ENCODE measurements around the gene UST. TPM values are rescaled to one million over a fixed set of nuclear protein-coding genes. Genes with fewer than 3 reads are reported as not detected.

The UST gene
- total RNA-seq, 1 experiment from 2014 or later, result 32.1 TPM

DNA sequence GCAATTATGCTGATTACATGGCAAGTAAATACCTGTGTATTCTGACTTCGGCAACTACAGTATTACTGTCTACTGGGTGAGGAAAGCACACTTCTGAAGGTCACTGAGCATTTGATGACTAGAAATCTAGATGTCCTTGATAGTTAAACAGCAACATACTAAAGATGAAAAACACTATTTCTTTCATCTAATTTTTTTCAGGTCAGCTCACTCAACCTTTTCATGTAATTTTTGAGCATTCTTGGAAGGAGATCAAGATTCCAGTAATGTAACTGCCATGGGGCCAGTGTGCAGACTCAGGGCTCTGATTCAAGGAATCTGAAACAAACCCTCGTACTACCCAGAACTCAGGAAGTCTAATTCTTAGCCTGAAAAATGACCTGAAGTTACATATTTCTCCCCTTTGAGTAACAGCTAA is 348.1 kb downstream of the UST start:
- H3K27me3 Mint-ChIP-seq (ENCODE audit: low read depth), result 0 out of 2 replicates have a peak, but pooled peaks cover 4% of the 10 kb centered on the region

DNA sequence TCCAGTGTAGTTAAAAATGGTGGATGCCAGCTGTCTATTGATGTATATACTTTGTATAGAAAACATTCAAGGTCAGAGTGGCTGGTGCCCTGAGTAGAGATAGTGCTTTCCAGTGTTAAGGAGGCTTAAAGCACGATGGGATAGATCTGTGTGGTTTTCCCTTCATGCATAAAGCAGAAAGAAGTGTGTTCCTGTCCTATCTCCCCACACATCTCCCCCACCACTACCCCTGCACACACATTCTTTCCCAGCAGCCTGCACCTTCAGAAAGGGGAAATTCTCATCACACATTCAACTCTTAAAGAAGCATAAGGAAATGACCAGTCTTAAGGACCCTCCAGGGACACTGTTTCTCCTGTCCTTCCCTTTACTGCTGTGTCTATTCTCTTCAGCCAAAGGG is 349.0 kb downstream of the UST start:
- ATAC-seq (no peak), DNase-seq (ENCODE audit: low spot score) (no peak)
- Mint-ChIP-seq H3K4me3 (no peak overlapping the region), H3K27me3 (ENCODE audit: low read depth) (0 out of 2 replicates have a peak, but pooled peaks cover 4% of the 10 kb centered on the region), H3K4me1 (peaks cover 16% of the 10 kb centered on the region), H3K27ac (no peak overlapping the region), H3K36me3 (peaks cover 10% of the 10 kb centered on the region), H3K9me3 (peaks cover 24% of the 10 kb centered on the region)
- ChIA-PET POLR2A (no interaction called here), CTCF (interaction anchor here (1.7 to 1.9 kb wide), 2 partner anchors 336 kb away, joined by 6 to 9 read pairs; no protein-coding TSS in a partner anchor)
- no peak for TF ChIP-seq FOXP1 (CRISPR knock-in tag; IDR thresholded peaks at IDR 0.05; ENCODE audit: borderline replicate concordance)
- TF ChIP-seq ZNF232 (CRISPR knock-in tag; IDR thresholded peaks at IDR 0.05), result no peak
- TF ChIP-seq, protein P1, sequence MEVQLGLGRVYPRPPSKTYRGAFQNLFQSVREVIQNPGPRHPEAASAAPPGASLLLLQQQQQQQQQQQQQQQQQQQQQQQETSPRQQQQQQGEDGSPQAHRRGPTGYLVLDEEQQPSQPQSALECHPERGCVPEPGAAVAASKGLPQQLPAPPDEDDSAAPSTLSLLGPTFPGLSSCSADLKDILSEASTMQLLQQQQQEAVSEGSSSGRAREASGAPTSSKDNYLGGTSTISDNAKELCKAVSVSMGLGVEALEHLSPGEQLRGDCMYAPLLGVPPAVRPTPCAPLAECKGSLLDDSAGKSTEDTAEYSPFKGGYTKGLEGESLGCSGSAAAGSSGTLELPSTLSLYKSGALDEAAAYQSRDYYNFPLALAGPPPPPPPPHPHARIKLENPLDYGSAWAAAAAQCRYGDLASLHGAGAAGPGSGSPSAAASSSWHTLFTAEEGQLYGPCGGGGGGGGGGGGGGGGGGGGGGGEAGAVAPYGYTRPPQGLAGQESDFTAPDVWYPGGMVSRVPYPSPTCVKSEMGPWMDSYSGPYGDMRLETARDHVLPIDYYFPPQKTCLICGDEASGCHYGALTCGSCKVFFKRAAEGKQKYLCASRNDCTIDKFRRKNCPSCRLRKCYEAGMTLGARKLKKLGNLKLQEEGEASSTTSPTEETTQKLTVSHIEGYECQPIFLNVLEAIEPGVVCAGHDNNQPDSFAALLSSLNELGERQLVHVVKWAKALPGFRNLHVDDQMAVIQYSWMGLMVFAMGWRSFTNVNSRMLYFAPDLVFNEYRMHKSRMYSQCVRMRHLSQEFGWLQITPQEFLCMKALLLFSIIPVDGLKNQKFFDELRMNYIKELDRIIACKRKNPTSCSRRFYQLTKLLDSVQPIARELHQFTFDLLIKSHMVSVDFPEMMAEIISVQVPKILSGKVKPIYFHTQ (CRISPR knock-in tag; IDR thresholded peaks at IDR 0.05), result no peak
- TF ChIP-seq GTF2I (CRISPR knock-in tag; conservative IDR thresholded peaks at IDR 0.05), result no peak
- no peak for TF ChIP-seq OVOL2 (CRISPR knock-in tag; IDR thresholded peaks at IDR 0.05; ENCODE audit: borderline replicate concordance)
- TF ChIP-seq, protein P2, sequence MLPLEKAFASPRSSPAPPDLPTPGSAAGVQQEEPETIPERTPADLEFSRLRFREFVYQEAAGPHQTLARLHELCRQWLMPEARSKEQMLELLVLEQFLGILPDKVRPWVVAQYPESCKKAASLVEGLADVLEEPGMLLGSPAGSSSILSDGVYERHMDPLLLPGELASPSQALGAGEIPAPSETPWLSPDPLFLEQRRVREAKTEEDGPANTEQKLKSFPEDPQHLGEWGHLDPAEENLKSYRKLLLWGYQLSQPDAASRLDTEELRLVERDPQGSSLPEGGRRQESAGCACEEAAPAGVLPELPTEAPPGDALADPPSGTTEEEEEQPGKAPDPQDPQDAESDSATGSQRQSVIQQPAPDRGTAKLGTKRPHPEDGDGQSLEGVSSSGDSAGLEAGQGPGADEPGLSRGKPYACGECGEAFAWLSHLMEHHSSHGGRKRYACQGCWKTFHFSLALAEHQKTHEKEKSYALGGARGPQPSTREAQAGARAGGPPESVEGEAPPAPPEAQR (CRISPR knock-in tag; IDR thresholded peaks at IDR 0.05), result no peak
- TF ChIP-seq, protein P3, sequence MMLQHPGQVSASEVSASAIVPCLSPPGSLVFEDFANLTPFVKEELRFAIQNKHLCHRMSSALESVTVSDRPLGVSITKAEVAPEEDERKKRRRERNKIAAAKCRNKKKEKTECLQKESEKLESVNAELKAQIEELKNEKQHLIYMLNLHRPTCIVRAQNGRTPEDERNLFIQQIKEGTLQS (CRISPR knock-in tag; conservative IDR thresholded peaks at IDR 0.05), result no peak
- no peak for TF ChIP-seq ZNF317 (CRISPR knock-in tag; IDR thresholded peaks at IDR 0.05; ENCODE audit: borderline replicate concordance, low read depth)
- TF ChIP-seq NFE2L1 (CRISPR knock-in tag; IDR thresholded peaks at IDR 0.05), result no peak
- TF ChIP-seq, protein P4, sequence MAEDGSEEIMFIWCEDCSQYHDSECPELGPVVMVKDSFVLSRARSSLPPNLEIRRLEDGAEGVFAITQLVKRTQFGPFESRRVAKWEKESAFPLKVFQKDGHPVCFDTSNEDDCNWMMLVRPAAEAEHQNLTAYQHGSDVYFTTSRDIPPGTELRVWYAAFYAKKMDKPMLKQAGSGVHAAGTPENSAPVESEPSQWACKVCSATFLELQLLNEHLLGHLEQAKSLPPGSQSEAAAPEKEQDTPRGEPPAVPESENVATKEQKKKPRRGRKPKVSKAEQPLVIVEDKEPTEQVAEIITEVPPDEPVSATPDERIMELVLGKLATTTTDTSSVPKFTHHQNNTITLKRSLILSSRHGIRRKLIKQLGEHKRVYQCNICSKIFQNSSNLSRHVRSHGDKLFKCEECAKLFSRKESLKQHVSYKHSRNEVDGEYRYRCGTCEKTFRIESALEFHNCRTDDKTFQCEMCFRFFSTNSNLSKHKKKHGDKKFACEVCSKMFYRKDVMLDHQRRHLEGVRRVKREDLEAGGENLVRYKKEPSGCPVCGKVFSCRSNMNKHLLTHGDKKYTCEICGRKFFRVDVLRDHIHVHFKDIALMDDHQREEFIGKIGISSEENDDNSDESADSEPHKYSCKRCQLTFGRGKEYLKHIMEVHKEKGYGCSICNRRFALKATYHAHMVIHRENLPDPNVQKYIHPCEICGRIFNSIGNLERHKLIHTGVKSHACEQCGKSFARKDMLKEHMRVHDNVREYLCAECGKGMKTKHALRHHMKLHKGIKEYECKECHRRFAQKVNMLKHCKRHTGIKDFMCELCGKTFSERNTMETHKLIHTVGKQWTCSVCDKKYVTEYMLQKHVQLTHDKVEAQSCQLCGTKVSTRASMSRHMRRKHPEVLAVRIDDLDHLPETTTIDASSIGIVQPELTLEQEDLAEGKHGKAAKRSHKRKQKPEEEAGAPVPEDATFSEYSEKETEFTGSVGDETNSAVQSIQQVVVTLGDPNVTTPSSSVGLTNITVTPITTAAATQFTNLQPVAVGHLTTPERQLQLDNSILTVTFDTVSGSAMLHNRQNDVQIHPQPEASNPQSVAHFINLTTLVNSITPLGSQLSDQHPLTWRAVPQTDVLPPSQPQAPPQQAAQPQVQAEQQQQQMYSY (CRISPR knock-in tag; IDR thresholded peaks at IDR 0.05), result no peak
- TF ChIP-seq, protein P5, sequence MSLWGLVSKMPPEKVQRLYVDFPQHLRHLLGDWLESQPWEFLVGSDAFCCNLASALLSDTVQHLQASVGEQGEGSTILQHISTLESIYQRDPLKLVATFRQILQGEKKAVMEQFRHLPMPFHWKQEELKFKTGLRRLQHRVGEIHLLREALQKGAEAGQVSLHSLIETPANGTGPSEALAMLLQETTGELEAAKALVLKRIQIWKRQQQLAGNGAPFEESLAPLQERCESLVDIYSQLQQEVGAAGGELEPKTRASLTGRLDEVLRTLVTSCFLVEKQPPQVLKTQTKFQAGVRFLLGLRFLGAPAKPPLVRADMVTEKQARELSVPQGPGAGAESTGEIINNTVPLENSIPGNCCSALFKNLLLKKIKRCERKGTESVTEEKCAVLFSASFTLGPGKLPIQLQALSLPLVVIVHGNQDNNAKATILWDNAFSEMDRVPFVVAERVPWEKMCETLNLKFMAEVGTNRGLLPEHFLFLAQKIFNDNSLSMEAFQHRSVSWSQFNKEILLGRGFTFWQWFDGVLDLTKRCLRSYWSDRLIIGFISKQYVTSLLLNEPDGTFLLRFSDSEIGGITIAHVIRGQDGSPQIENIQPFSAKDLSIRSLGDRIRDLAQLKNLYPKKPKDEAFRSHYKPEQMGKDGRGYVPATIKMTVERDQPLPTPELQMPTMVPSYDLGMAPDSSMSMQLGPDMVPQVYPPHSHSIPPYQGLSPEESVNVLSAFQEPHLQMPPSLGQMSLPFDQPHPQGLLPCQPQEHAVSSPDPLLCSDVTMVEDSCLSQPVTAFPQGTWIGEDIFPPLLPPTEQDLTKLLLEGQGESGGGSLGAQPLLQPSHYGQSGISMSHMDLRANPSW (CRISPR knock-in tag; conservative IDR thresholded peaks at IDR 0.05; ENCODE audit: low read depth), result no peak
- no peak for TF ChIP-seq RORB (CRISPR knock-in tag; IDR thresholded peaks at IDR 0.05)
- TF ChIP-seq CREB1 (CRISPR knock-in tag; IDR thresholded peaks at IDR 0.05), result no peak
- TF ChIP-seq ZNF416 (CRISPR knock-in tag; IDR thresholded peaks at IDR 0.05), result no peak

More for the DNA sequence above, 348.1 kb downstream of the UST start:
- POLR2A ChIA-PET, result no interaction called here
- peaks cover 10% of the 10 kb centered on the region for H3K36me3 Mint-ChIP-seq
- no peak for DNase-seq (ENCODE audit: low spot score)
- peaks cover 24% of the 10 kb centered on the region for H3K9me3 Mint-ChIP-seq
- no peak for ATAC-seq
- H3K27ac Mint-ChIP-seq, result no peak overlapping the region
- CTCF ChIA-PET, result interaction anchor here (0.6 to 1.9 kb wide), 2 partner anchors 61 to 337 kb away, joined by 4 to 9 read pairs; no protein-coding TSS in a partner anchor
- peaks cover 16% of the 10 kb centered on the region for H3K4me1 Mint-ChIP-seq
- no peak for TF ChIP-seq ZNF671 (CRISPR knock-in tag; IDR thresholded peaks at IDR 0.05)
- TF ChIP-seq TEAD1 (CRISPR knock-in tag; IDR thresholded peaks at IDR 0.05), result no peak
- no peak for TF ChIP-seq ZNF263 (CRISPR knock-in tag; IDR thresholded peaks at IDR 0.05; ENCODE audit: low read depth)
- TF ChIP-seq, protein P1 (CRISPR knock-in tag; IDR thresholded peaks at IDR 0.05), result no peak
- TF ChIP-seq MXD4 (CRISPR knock-in tag; IDR thresholded peaks at IDR 0.05; ENCODE audit: borderline replicate concordance), result no peak
- no peak for TF ChIP-seq FOXP1 (CRISPR knock-in tag; IDR thresholded peaks at IDR 0.05; ENCODE audit: borderline replicate concordance)
- TF ChIP-seq, protein P6, sequence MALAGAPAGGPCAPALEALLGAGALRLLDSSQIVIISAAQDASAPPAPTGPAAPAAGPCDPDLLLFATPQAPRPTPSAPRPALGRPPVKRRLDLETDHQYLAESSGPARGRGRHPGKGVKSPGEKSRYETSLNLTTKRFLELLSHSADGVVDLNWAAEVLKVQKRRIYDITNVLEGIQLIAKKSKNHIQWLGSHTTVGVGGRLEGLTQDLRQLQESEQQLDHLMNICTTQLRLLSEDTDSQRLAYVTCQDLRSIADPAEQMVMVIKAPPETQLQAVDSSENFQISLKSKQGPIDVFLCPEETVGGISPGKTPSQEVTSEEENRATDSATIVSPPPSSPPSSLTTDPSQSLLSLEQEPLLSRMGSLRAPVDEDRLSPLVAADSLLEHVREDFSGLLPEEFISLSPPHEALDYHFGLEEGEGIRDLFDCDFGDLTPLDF (CRISPR knock-in tag; IDR thresholded peaks at IDR 0.05), result no peak
- no peak for TF ChIP-seq SP1 (CRISPR knock-in tag; conservative IDR thresholded peaks at IDR 0.05)
- no peak overlapping the region for H3K4me3 Mint-ChIP-seq

Data from WTC11 (cell line).